Psoas muscle (tissue), 8 donors: ENCODE data around the gene NMNAT1. TPM values are rescaled to one million over a fixed set of nuclear protein-coding genes. Genes with fewer than 3 reads are reported as not detected.

Experiments used
- ATAC-seq, 4 donors: fragments of 200-7000 bp; cut with Tn5 transposase; one replicate each; pipeline ENCODE4 v1.9.1; 2020; ENCODE audit warnings: moderate library complexity in 3 of 4, mild to moderate bottlenecking in 2 of 4
- DNase-seq, 2 donors: peaks; one replicate each; pipeline ENCODE4 v3.0.0-alpha.2; 2020
- H3K27ac ChIP-seq: fragments of 200-600 bp; one replicate; pipeline ENCODE4 v1.8.0; 2022
- H3K27me3 ChIP-seq, 3 donors: fragments of 200-600 bp in 1 of 3; one replicate each; pipeline versions ENCODE4 v1.6.1 to v1.8.0; 2013 to 2022; ENCODE audit warnings: low read length in 2 of 3, mild to moderate bottlenecking in 2 of 3, moderate library complexity in 1 of 3; ENCODE audit not compliant: insufficient read depth in 3 of 3
- H3K36me3 ChIP-seq, 2 donors: fragments of 200-600 bp in 1 of 2; one replicate each; pipeline versions ENCODE4 v1.6.1 to v1.8.0; 2013 to 2022; ENCODE audit warnings: low read depth in 1 of 2, mild to moderate bottlenecking in 1 of 2, moderate library complexity in 1 of 2; ENCODE audit not compliant: insufficient read depth in 1 of 2
- H3K4me1 ChIP-seq: fragments of 200-600 bp; one replicate; pipeline ENCODE4 v1.8.0; 2022
- H3K4me3 ChIP-seq: fragments of 200-600 bp; one replicate; pipeline ENCODE4 v1.8.0; 2022; ENCODE audit warnings: mild to moderate bottlenecking
- H3K9me3 ChIP-seq: fragments of 200-600 bp; one replicate; pipeline ENCODE4 v1.8.0; 2022
- CTCF ChIP-seq: fragments of 200-600 bp; IDR thresholded peaks from one replicate; pipeline ENCODE4 v1.8.0; 2022; ENCODE audit warnings: antibody characterized with exemption
- WGBS, 3 donors: extraction: QIAGEN DNeasy Blood & Tissue Kit; methylation state at CpG; one replicate each; pipeline versions ENCODE4 v1.1.6 to v1.1.7; 2013; 5-methylcytosine and 5-hydroxymethylcytosine counted together
- intact Hi-C, 2 donors: fragments of 100-400 bp; cut with DNase I; formaldehyde crosslinking; loops; one replicate each; pipeline versions ENCODE4 v1.11.0 to v1.14.2; 2022
- polyA plus RNA-seq, 3 donors: library from polyadenylated mRNA; stranded (reverse); fragments of 200-250 nt; gene quantifications; one replicate each; pipeline ENCODE4 v1.2.3, GENCODE V29; 2013
- total RNA-seq, 4 donors: library from RNA; stranded (reverse); fragmentation: NEBNext Ultra II Directional in 2 of 4; extraction: Animal tissue kit (Norgen Biotek cat#: 25700) in 2 of 4; gene quantifications; one replicate each; pipeline versions ENCODE4 v1.2.1 to v1.2.4, GENCODE V29; 2021 to 2023
- donor health status: healthy with polysubstance abuse.
- donor health status: DM: no; HTN: no; CAD: no; lungs with moderate emphysema.
- donor health status: Bipolar disorder and iron deficiency.
- donor health status: healthy.
- donor health status: DM: yes; HTN: yes; CAD: no.
- donor health status: DM: no; HTN: no; CAD: no.
- donor health status: DM: no; HTN: no; CAD: no.
- donor health status: DM: yes; HTN: yes; CAD: no.

The NMNAT1 gene
- total and polyA plus RNA-seq, 7 donors: 6.9 to 18.2 (median 13.0) TPM

DNA sequence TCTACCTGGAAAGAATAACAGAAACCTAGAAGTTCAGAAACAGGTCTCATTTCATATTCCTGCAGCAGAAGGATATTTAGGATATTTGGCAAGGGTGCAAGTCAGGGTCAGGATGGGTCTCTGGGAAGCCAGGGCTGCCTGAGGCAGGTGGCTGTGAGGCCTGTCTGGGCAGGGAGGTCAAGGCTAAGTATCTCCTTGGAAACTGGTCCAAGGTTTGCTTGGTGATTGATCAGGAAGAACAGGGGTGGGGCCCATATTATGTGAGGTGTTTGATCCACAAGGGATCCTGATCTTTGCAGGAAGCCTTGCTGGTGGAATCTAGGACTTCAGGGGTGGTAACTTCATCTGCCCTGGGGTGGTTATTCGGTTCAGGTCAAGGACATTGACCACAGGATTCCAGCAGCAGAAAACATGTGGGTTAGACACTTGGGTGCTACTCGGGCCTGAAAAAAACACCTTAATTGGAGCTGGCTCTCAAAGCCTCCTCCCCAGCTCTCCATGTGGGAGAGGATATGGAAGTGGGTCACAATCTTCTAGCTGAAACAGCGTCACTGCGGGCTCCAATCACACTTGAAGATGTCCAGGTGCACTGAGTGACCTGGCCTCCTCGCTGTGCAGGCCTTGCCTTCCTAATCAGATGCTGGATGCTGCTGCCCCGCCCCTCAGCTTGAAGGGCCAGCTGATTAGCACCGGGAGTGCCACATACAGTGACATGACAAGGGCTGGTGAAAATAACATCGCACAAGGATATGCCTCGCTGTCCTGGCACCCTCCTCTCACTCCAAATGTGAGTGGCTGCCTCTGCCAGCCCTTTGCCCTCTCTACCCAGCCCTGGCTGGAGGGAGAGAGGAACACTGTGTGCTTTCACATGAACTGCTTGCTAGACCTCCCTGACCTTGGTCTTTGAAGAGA lies 41.9 kb upstream of the NMNAT1 start:
- H3K4me3 ChIP-seq: no peak overlapping the region
- DNase-seq: no peak
- intact Hi-C loops: no loop called here

GRCh38 chr1:9902060-9902452 lies 41.2 kb upstream of the NMNAT1 start:
- no peak for TF ChIP-seq CTCF
- ATAC-seq (peak in 1 of 4 donors; percentile 5), DNase-seq (no peak)
- Histone ChIP-seq H3K9me3 (no peaks in the 10 kb centered on the region), H3K4me1 (peaks cover 26% of the 10 kb centered on the region), H3K27ac (peak overlapping the region; percentile 61), H3K27me3 (no peaks in the 10 kb centered on the region), H3K36me3 (no peaks in the 10 kb centered on the region), H3K4me3 (no peak overlapping the region)
- WGBS, 3 donors: 32 to 54% (median 47%) methylated on average over 6 of the region's 6 CpGs
- intact Hi-C loops: no loop called here

More for the DNA sequence above, 41.9 kb upstream of the NMNAT1 start:
- no peaks in the 10 kb centered on the region for H3K27me3 ChIP-seq
- H3K9me3 ChIP-seq: no peaks in the 10 kb centered on the region
- peak; percentile 40 to 81 (median 64) for ATAC-seq
- peak overlapping the region; percentile 61 for H3K27ac ChIP-seq
- no peaks in the 10 kb centered on the region for H3K36me3 ChIP-seq
- peaks cover 26% of the 10 kb centered on the region for H3K4me1 ChIP-seq
- WGBS, 3 donors: 30 to 67% (median 44%) methylated on average over 9 of the region's 9 CpGs
- no peak for TF ChIP-seq CTCF

- H3K4me3 ChIP-seq: no peak overlapping the region
- H3K27ac ChIP-seq: no peak overlapping the region
- no peaks in the 10 kb centered on the region for H3K27me3 ChIP-seq
- H3K36me3 ChIP-seq: no peaks in the 10 kb centered on the region
- no peaks in the 10 kb centered on the region for H3K9me3 ChIP-seq
- DNase-seq (no peak), ATAC-seq (no peak)
- intact Hi-C loops: no loop called here
- WGBS, 3 donors: 83 to 92% (median 89%) methylated on average over 9 of the region's 9 CpGs
- no peak for TF ChIP-seq CTCF
- peaks cover 25% of the 10 kb centered on the region for H3K4me1 ChIP-seq
These were observed 39.3 kb upstream of the NMNAT1 start for GRCh38 chr1:9903801-9904527.

DNA sequence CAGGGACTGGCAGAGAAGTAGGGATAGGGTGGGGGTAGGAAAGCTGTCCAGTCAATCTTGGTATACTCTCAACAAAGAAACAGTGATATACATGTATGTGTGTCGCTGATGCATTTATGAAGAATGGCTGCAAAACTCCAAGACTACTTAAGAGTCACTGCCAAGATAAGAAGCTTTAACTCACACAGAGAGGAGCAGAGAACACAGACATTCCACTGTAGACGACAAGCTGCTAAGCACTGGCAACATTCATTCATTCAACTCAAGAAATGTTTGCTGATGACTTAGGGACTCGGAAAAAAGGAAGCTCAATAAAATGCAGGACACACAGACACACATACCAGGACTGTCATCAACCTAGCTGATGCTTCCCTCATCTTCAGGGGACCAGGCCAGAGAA lies 38.7 kb upstream of the NMNAT1 start:
- WGBS, 3 donors: 46 to 76% (median 64%) methylated on average over 3 of the region's 3 CpGs
- Histone ChIP-seq H3K36me3 (no peaks in the 10 kb centered on the region), H3K9me3 (no peaks in the 10 kb centered on the region), H3K27ac (no peak overlapping the region), H3K27me3 (no peaks in the 10 kb centered on the region), H3K4me3 (no peak overlapping the region), H3K4me1 (peaks cover 29% of the 10 kb centered on the region)
- ATAC-seq (no peak), DNase-seq (no peak)
- intact Hi-C loops: no loop called here
- no peak for TF ChIP-seq CTCF
